ENCODE measurements around the gene CHEK1.

- no peak for TF ChIP-seq CTCF (IDR thresholded peaks at IDR 0.05)
- TF ChIP-seq EZH2 (IDR thresholded peaks at IDR 0.05): no peak
Measured at GRCh38 chr11:125624756-125625213, at the start of gene CHEK1.
